ACC112 (cell line): Measurements from ENCODE around the gene CPTP.

Source experiments
- H2AFZ ChIP-seq: fragments of 200-600 bp; sonication (generic); one replicate; pipeline ENCODE4 v1.6.0; 2017; ENCODE audit warnings: antibody characterized with exemption, low read length; ENCODE audit not compliant: unreplicated experiment
- H3K27ac ChIP-seq: fragments of 200-600 bp; sonication (generic); 2 replicates; pipeline ENCODE4 v1.5.1; 2014; ENCODE audit warnings: low read depth, mild to moderate bottlenecking, antibody characterized with exemption, low read length, moderate library complexity
- H3K27me3 ChIP-seq: fragments of 200-600 bp; sonication (generic); 2 replicates; pipeline ENCODE4 v1.6.1; 2014; ENCODE audit warnings: mild to moderate bottlenecking, antibody characterized with exemption, low read length, moderate library complexity, mixed read lengths; ENCODE audit not compliant: insufficient read depth
- H3K36me3 ChIP-seq: fragments of 200-600 bp; sonication (generic); 2 replicates; pipeline ENCODE4 v1.6.1; 2016; ENCODE audit warnings: mild to moderate bottlenecking, antibody characterized with exemption, low read length, moderate library complexity, mixed read lengths; ENCODE audit not compliant: insufficient read depth
- H3K4me1 ChIP-seq: fragments of 200-600 bp; sonication (generic); one replicate; pipeline ENCODE4 v1.6.1; 2016; ENCODE audit warnings: low read length, mixed read lengths; ENCODE audit not compliant: insufficient read depth, unreplicated experiment, control insufficient read depth
- H3K4me3 ChIP-seq: fragments of 200-600 bp; sonication (generic); 2 replicates; pipeline ENCODE4 v1.5.1; 2014; ENCODE audit warnings: mild to moderate bottlenecking, low read depth, low read length
- H3K79me2 ChIP-seq: fragments of 200-600 bp; sonication (generic); one replicate; pipeline ENCODE4 v1.6.0; 2016; ENCODE audit warnings: low read length; ENCODE audit not compliant: control insufficient read depth, unreplicated experiment, insufficient read depth

CPTP gene

GRCh38 chr1:1332774-1333480 is 8.3 kb downstream of the CPTP start:
- Histone ChIP-seq H2AFZ (no peak overlapping the region), H3K27me3 (no peaks in the 10 kb centered on the region), H3K27ac (no peak overlapping the region), H3K79me2 (no peaks in the 10 kb centered on the region), H3K4me1 (peaks cover 3% of the 10 kb centered on the region), H3K4me3 (no peak overlapping the region), H3K36me3 (peaks cover 2% of the 10 kb centered on the region; the same call in 1 of the 2 replicates)

- Histone ChIP-seq H3K4me3 (no peak overlapping the region), H3K79me2 (no peaks in the 10 kb centered on the region), H3K27ac (no peak overlapping the region), H3K36me3 (peaks cover 3% of the 10 kb centered on the region; the same call in 1 of the 2 replicates), H3K27me3 (no peaks in the 10 kb centered on the region), H2AFZ (no peak overlapping the region), H3K4me1 (peaks cover 3% of the 10 kb centered on the region)
Observed at GRCh38 chr1:1333551-1334241, 9.1 kb downstream of the CPTP start.

- no peaks in the 10 kb centered on the region for H3K79me2 ChIP-seq
- no peak overlapping the region for H3K4me3 ChIP-seq
- peaks cover 3% of the 10 kb centered on the region for H3K4me1 ChIP-seq
- no peak overlapping the region for H2AFZ ChIP-seq
- peaks cover 3% of the 10 kb centered on the region; the same call in 1 of the 2 replicates for H3K36me3 ChIP-seq
- no peaks in the 10 kb centered on the region for H3K27me3 ChIP-seq
- no peak overlapping the region for H3K27ac ChIP-seq
Observed at GRCh38 chr1:1334835-1335234, 10.2 kb downstream of the CPTP start.

- Histone ChIP-seq H3K79me2 (no peaks in the 10 kb centered on the region), H3K36me3 (peaks cover 3% of the 10 kb centered on the region; the same call in 1 of the 2 replicates), H3K4me1 (peaks cover 3% of the 10 kb centered on the region), H3K27ac (no peak overlapping the region), H3K27me3 (no peaks in the 10 kb centered on the region), H2AFZ (no peak overlapping the region), H3K4me3 (no peak overlapping the region)
Observed at GRCh38 chr1:1335283-1335682, 10.7 kb downstream of the CPTP start.

GRCh38 chr1:1335792-1336248 is 11.2 kb downstream of the CPTP start:
- Histone ChIP-seq H3K27ac (no peak overlapping the region), H3K4me1 (no peaks in the 10 kb centered on the region), H3K4me3 (no peak overlapping the region), H3K27me3 (no peaks in the 10 kb centered on the region), H2AFZ (no peak overlapping the region), H3K36me3 (peaks cover 3% of the 10 kb centered on the region; the same call in 1 of the 2 replicates), H3K79me2 (no peaks in the 10 kb centered on the region)

- no peaks in the 10 kb centered on the region for H3K27me3 ChIP-seq
- H3K79me2 ChIP-seq = no peaks in the 10 kb centered on the region
- peaks cover 9% of the 10 kb centered on the region; the same call in 1 of the 2 replicates for H3K36me3 ChIP-seq
- H3K4me3 ChIP-seq = no peak overlapping the region
- H3K27ac ChIP-seq = no peak overlapping the region
- H2AFZ ChIP-seq = no peak overlapping the region
- no peaks in the 10 kb centered on the region for H3K4me1 ChIP-seq
Observed at GRCh38 chr1:1336446-1336845, 11.8 kb downstream of the CPTP start.

- Histone ChIP-seq H3K36me3 (peaks cover 11% of the 10 kb centered on the region; the same call in 1 of the 2 replicates), H3K27me3 (no peaks in the 10 kb centered on the region), H3K4me1 (no peaks in the 10 kb centered on the region), H3K4me3 (no peak overlapping the region), H3K27ac (no peak overlapping the region), H2AFZ (no peak overlapping the region), H3K79me2 (peaks cover 2% of the 10 kb centered on the region)
Observed at GRCh38 chr1:1336931-1337792, 12.6 kb downstream of the CPTP start.

GRCh38 chr1:1337793-1338147 is 13.2 kb downstream of the CPTP start:
- Histone ChIP-seq H2AFZ (no peak overlapping the region), H3K4me1 (no peaks in the 10 kb centered on the region), H3K36me3 (peaks cover 11% of the 10 kb centered on the region; the same call in 1 of the 2 replicates), H3K79me2 (peaks cover 7% of the 10 kb centered on the region), H3K27me3 (no peaks in the 10 kb centered on the region), H3K27ac (no peak overlapping the region), H3K4me3 (no peak overlapping the region)

- Histone ChIP-seq H3K4me1 (peaks cover 2% of the 10 kb centered on the region), H3K27ac (no peak overlapping the region), H3K36me3 (peaks cover 11% of the 10 kb centered on the region; the same call in 1 of the 2 replicates), H3K27me3 (no peaks in the 10 kb centered on the region), H3K79me2 (peaks cover 13% of the 10 kb centered on the region), H2AFZ (no peak overlapping the region), H3K4me3 (no peak overlapping the region)
Observed at GRCh38 chr1:1338278-1338677, 13.7 kb downstream of the CPTP start.

GRCh38 chr1:1340185-1340584 is 15.6 kb downstream of the CPTP start:
- Histone ChIP-seq H3K27me3 (no peaks in the 10 kb centered on the region), H3K4me3 (no peak overlapping the region), H3K27ac (no peak overlapping the region), H2AFZ (no peak overlapping the region), H3K79me2 (peaks cover 32% of the 10 kb centered on the region), H3K4me1 (peaks cover 14% of the 10 kb centered on the region), H3K36me3 (peaks cover 11% of the 10 kb centered on the region; the same call in 1 of the 2 replicates)
